ENCODE measurements around the gene ARID3B.

ARID3B gene

DNA sequence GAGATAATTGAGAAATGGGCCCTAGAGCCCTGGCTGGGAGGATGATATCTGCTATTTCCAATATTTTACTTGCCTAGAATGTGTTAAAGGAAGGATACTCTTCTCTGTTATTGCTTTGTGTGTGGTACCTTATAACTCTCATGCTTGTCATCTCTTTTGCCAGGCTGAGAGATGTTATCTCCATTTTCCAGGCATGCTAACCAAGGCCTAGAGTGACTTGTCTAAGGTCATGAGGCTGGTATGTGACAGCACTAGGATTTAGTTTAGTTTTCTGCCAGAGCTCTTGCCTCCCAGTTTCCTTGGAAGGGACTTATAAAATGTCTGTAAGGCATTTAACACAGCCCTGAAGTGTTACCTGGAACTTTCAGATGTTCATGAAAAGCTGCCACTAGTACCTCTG, 76.0 kb downstream of the ARID3B start:
- DNase-seq (ENCODE audit: extremely low read depth, low read depth), result no peak
- TF ChIP-seq CTCF (IDR thresholded peaks at IDR 0.05; ENCODE audit: low read depth, low read length), result no peak

GRCh38 chr15:74618841-74619596, 78.0 kb downstream of the ARID3B start:
- TF ChIP-seq CTCF (IDR thresholded peaks at IDR 0.05; ENCODE audit: low read depth, low read length), result no peak
- DNase-seq (ENCODE audit: extremely low read depth, low read depth), result no peak

GRCh38 chr15:74619916-74620635, 79.1 kb downstream of the ARID3B start:
- no peak for DNase-seq (ENCODE audit: extremely low read depth, low read depth)
- no peak for TF ChIP-seq CTCF (IDR thresholded peaks at IDR 0.05; ENCODE audit: low read depth, low read length)

DNA sequence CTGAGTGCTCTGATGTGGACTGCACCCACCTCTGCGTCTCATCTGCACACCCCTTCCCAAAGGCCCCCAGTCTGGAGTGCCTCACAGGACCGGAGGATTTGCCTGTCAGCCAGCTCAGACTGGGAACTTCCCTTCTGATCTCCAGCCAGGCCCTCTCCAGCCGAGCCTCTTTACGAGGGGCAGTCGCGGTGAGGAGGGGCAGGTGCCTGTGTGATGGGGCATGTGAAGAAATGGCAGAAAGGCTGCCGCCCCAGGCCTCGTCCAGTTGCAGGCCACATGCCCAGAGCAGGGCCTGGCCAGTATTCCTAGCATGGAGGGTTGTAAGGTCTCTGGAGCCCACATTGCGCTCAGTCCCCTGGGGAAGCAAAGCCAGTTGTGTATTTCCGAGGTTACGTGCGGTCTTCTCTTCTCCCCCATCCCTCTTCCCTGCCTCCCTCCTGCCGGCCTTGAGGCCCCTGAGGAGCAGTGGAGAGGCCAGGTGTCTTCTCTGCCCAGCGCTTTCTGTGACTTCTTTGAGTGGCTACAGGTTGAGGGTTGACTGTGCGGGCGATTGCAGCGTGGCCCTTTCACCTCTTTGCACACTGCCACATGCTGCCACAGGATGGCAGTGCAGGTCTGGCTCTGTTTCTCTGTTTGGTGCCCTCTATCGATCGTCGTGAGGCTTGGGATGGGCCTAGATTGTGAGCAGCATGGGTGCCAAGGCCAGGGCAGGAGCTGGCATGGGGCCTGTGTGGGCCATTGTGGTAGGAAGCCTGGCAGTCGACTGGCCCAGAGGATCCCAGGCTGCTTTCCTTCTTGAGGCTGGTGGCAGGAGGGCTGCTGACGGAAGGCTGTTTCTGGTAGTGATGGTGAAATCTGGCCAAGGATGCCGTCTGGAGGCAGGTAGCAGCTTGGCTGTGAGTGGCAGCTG, 79.9 kb downstream of the ARID3B start:
- peak; percentile 95 for TF ChIP-seq CTCF (IDR thresholded peaks at IDR 0.05; ENCODE audit: low read depth, low read length)
- no peak for DNase-seq (ENCODE audit: extremely low read depth, low read depth)

- no peak for TF ChIP-seq CTCF (IDR thresholded peaks at IDR 0.05; ENCODE audit: low read depth, low read length)
- DNase-seq (ENCODE audit: extremely low read depth, low read depth), result no peak
Measured at GRCh38 chr15:74621546-74621920, 80.5 kb downstream of the ARID3B start.

DNA sequence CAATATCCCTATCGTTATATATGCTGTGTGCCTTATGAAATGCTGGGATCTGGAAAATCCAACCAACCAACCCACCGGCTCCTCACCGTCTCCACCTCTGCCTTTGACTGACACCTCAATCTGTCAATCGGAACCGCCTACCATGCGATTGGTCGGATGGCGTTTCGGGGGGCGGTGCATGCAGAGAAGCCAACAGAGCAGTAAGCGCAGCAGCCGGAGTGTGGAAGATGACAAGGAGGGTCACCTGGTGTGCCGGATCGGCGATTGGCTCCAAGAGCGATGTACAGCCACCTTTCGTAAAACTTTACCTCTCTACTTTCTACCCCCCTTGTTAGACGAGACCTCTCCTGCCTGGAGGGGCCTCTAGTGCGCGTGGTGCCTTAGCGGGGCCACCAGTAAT, 80.9 kb downstream of the ARID3B start:
- DNase-seq (ENCODE audit: extremely low read depth, low read depth), result no peak
- TF ChIP-seq CTCF (IDR thresholded peaks at IDR 0.05; ENCODE audit: low read depth, low read length), result no peak
